HepG2 (cell line): ENCODE results near the gene CASD1. TPM values are rescaled to one million over a fixed set of nuclear protein-coding genes. Genes with fewer than 3 reads are reported as not detected.

Experiments used
- DMAP1 ChIP-seq: IDR thresholded peaks from 2 replicates; pipeline ENCODE4 v1.6.1; 2016
- IKZF5 ChIP-seq: IDR thresholded peaks from 2 replicates; pipeline ENCODE4 v1.6.1; 2018; ENCODE audit warnings: missing genetic modification reagents, mild to moderate bottlenecking, missing compliant biosample characterization
- ISL2 ChIP-seq: sonication (generic); formaldehyde crosslinking; IDR thresholded peaks from 2 replicates; pipeline ENCODE4 v1.5.0; 2020; ENCODE audit warnings: missing genetic modification reagents
- KIAA2018 ChIP-seq: sonication (generic); formaldehyde crosslinking; IDR thresholded peaks from 2 replicates; pipeline ENCODE4 v1.5.0; 2020; ENCODE audit warnings: mild to moderate bottlenecking, missing genetic modification reagents, borderline replicate concordance
- MIER3 ChIP-seq: IDR thresholded peaks from 2 replicates; pipeline ENCODE4 v1.6.1; 2016; ENCODE audit warnings: missing compliant biosample characterization, borderline replicate concordance
- USF2 ChIP-seq, 2 experiments: sonication (generic) in 1 of 2; formaldehyde crosslinking in 1 of 2; IDR thresholded peaks; 2 replicates each; pipeline versions ENCODE4 v1.5.1 to v1.6.1; 2011 to 2020; ENCODE audit warnings: borderline replicate concordance in 1 of 2, low read depth in 1 of 2, low read length in 1 of 2, mild to moderate bottlenecking in 1 of 2, missing genetic modification reagents in 1 of 2, moderate library complexity in 1 of 2
- polyA plus RNA-seq, 8 experiments: library from polyadenylated mRNA; depleted of rRNA in 3 of 8; stranded (reverse) in 7 of 8; unstranded in 1 of 8; fragments of >200 nt; fragmentation: Illumina TruSeq in 4 of 8; extraction: Trizol in 4 of 8; gene quantifications; 2 replicates each; pipeline versions ENCODE4 v1.2.1 to v1.2.3, GENCODE V29; 2011 to 2016; ENCODE audit warnings: low read depth in 4 of 8, missing spikeins in 1 of 8, mixed read lengths in 1 of 8; ENCODE audit not compliant: insufficient read depth in 1 of 8
- total RNA-seq, 5 experiments: library from RNA; depleted of rRNA; stranded (reverse); fragments of >200 nt; fragmentation: Illumina TruSeq; extraction: Trizol; gene quantifications; 2 replicates each; pipeline ENCODE4 v1.2.3, GENCODE V29; 2016; ENCODE audit warnings: low read depth in 1 of 5
- TF ChIP-seq, protein P1 (sequence below), 2 experiments: sonication (generic) in 1 of 2; formaldehyde crosslinking in 1 of 2; IDR thresholded peaks; 2 replicates each; pipeline versions ENCODE4 v1.4.0 to v1.6.1; 2018 to 2020; ENCODE audit warnings: missing genetic modification reagents in 2 of 2, borderline replicate concordance in 1 of 2, low read depth in 1 of 2, mild to moderate bottlenecking in 1 of 2, missing biosample characterization in 1 of 2
- TF ChIP-seq, protein P2 (sequence below): sonication (generic); formaldehyde crosslinking; IDR thresholded peaks from 2 replicates; pipeline ENCODE4 v1.8.1; 2023; ENCODE audit warnings: mild to moderate bottlenecking, missing genetic modification reagents, borderline replicate concordance
- TF ChIP-seq, protein P3 (sequence below): sonication (generic); formaldehyde crosslinking; IDR thresholded peaks from 2 replicates; pipeline ENCODE4 v1.9.0; 2022; ENCODE audit warnings: missing genetic modification reagents, mild to moderate bottlenecking, borderline replicate concordance

Gene CASD1
- total and polyA plus RNA-seq, 2 of the 13 experiments (the other 11 are each of a cell fraction or from before 2014, with no cell fraction given): 22.9 to 32.6 TPM

DNA sequence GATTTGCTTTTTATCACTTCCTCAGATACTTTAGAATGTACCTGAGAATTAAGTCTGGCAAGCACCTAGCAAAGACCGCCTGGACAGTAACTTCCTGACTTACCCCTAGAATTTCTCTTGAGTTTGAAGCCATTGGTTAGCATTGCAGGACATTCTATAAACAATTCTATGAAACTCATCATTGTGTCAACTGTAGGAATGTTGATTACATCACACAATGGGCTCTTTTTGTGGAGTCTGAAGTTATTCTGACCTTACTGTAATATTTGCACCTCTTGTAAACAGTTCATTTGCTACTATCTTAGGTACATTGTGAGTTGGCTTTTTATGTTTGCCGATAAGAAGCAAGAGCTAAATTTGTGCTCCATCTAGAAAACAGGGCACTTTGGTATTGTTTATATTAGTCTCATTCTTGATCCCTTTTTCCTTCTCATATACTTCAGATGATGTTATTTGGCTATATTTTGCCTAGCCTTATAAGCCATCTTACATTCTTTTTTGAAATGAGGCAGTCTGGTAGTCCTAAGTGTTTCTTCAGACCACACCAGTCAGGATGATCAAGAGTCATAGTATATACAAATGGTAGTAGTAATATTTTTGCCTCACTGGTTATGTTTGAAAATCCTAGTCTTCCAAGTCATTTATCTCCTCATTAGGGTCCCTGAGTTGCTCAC, 52.4 kb downstream of the CASD1 start (continued):
- no peak for TF ChIP-seq KIAA2018 (CRISPR knock-in tag)
- TF ChIP-seq MIER3 (CRISPR knock-in tag): peak; percentile 92; the same call in 1 of the 2 replicates
- TF ChIP-seq USF2 (IDR thresholded peaks at IDR 0.05; ENCODE audit: low read depth, low read length): no peak
- TF ChIP-seq USF2 (CRISPR knock-in tag; IDR thresholded peaks at IDR 0.05; ENCODE audit: borderline replicate concordance): no peak
- TF ChIP-seq ISL2: peak; percentile 99
- TF ChIP-seq DMAP1 (CRISPR knock-in tag): 0 out of 2 replicates have a peak, but pooled peaks have one; percentile 32
- TF ChIP-seq, protein P1, sequence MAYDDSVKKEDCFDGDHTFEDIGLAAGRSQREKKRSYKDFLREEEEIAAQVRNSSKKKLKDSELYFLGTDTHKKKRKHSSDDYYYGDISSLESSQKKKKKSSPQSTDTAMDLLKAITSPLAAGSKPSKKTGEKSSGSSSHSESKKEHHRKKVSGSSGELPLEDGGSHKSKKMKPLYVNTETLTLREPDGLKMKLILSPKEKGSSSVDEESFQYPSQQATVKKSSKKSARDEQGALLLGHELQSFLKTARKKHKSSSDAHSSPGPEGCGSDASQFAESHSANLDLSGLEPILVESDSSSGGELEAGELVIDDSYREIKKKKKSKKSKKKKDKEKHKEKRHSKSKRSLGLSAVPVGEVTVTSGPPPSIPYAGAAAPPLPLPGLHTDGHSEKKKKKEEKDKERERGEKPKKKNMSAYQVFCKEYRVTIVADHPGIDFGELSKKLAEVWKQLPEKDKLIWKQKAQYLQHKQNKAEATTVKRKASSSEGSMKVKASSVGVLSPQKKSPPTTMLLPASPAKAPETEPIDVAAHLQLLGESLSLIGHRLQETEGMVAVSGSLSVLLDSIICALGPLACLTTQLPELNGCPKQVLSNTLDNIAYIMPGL (CRISPR knock-in tag; IDR thresholded peaks at IDR 0.05; ENCODE audit: borderline replicate concordance in 1 of 2, low read depth in 1 of 2): peak in 1 of 2 experiments; percentile 54; a peak in 1 of 4 replicates
- TF ChIP-seq IKZF5: 0 out of 2 replicates have a peak, but pooled peaks have one; percentile 30
- TF ChIP-seq, protein P2, sequence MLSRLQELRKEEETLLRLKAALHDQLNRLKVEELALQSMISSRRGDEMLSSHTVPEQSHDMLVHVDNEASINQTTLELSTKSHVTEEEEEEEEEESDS (CRISPR knock-in tag): no peak
- TF ChIP-seq, protein P3, sequence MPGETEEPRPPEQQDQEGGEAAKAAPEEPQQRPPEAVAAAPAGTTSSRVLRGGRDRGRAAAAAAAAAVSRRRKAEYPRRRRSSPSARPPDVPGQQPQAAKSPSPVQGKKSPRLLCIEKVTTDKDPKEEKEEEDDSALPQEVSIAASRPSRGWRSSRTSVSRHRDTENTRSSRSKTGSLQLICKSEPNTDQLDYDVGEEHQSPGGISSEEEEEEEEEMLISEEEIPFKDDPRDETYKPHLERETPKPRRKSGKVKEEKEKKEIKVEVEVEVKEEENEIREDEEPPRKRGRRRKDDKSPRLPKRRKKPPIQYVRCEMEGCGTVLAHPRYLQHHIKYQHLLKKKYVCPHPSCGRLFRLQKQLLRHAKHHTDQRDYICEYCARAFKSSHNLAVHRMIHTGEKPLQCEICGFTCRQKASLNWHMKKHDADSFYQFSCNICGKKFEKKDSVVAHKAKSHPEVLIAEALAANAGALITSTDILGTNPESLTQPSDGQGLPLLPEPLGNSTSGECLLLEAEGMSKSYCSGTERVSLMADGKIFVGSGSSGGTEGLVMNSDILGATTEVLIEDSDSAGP (CRISPR knock-in tag): no peak
